HUES48 (cell line): Measurements from ENCODE around the gene PTPRF.
"Not testable (repeated sequence)": the region's sequence is repeated elsewhere in the genome, so short reads cannot be mapped to it uniquely, and the experiment has no call there.

Experiments used
- H3K27ac ChIP-seq: one replicate; pipeline ENCODE4 v1.7.0; 2013; ENCODE audit warnings: low read depth, low read length, inconsistent platforms
- H3K27me3 ChIP-seq: 2 replicates; pipeline ENCODE4 v1.6.1; 2013; ENCODE audit warnings: mild to moderate bottlenecking, low read length; ENCODE audit not compliant: control insufficient read depth, insufficient read depth
- H3K36me3 ChIP-seq: 2 replicates; pipeline ENCODE4 v1.6.1; 2013; ENCODE audit warnings: low read length; ENCODE audit not compliant: control insufficient read depth, insufficient read depth
- H3K4me1 ChIP-seq: 2 replicates; pipeline ENCODE4 v1.6.1; 2013; ENCODE audit warnings: mild to moderate bottlenecking, low read length; ENCODE audit not compliant: control insufficient read depth, insufficient read depth
- H3K4me3 ChIP-seq: 2 replicates; pipeline ENCODE4 v1.5.1; 2013; ENCODE audit warnings: mild to moderate bottlenecking, low read depth, low read length
- H3K9ac ChIP-seq: 2 replicates; pipeline ENCODE4 v1.6.1; 2013; ENCODE audit warnings: mild to moderate bottlenecking, low read depth, low read length, moderate library complexity
- H3K9me3 ChIP-seq: 2 replicates; pipeline ENCODE4 v1.6.1; 2013; ENCODE audit warnings: low read length; ENCODE audit not compliant: control insufficient read depth, insufficient read depth

The PTPRF gene

GRCh38 chr1:43621386-43621785 is 90.7 kb downstream of the PTPRF start:
- Histone ChIP-seq H3K4me1 (no peaks in the 10 kb centered on the region), H3K27ac (no peak overlapping the region), H3K9me3 (no peaks in the 10 kb centered on the region), H3K27me3 (no peaks in the 10 kb centered on the region), H3K4me3 (no peak overlapping the region), H3K9ac (no peak overlapping the region), H3K36me3 (peaks cover 81% of the 10 kb centered on the region)

GRCh38 chr1:43621861-43622260 is 91.2 kb downstream of the PTPRF start:
- H3K4me1 ChIP-seq, result no peaks in the 10 kb centered on the region
- no peak overlapping the region for H3K4me3 ChIP-seq
- H3K36me3 ChIP-seq, result peaks cover 78% of the 10 kb centered on the region
- no peak overlapping the region for H3K9ac ChIP-seq
- H3K27me3 ChIP-seq, result no peaks in the 10 kb centered on the region
- H3K9me3 ChIP-seq, result no peaks in the 10 kb centered on the region
- H3K27ac ChIP-seq, result no peak overlapping the region

- H3K9me3 ChIP-seq, result no peaks in the 10 kb centered on the region
- no peak overlapping the region for H3K27ac ChIP-seq
- no peak overlapping the region for H3K9ac ChIP-seq
- H3K4me3 ChIP-seq, result no peak overlapping the region
- no peaks in the 10 kb centered on the region for H3K4me1 ChIP-seq
- no peaks in the 10 kb centered on the region for H3K27me3 ChIP-seq
- H3K36me3 ChIP-seq, result peaks cover 72% of the 10 kb centered on the region
These were observed 91.8 kb downstream of the PTPRF start for GRCh38 chr1:43622471-43622870.

GRCh38 chr1:43622901-43623780 is 92.5 kb downstream of the PTPRF start:
- H3K4me3 ChIP-seq, result no peak overlapping the region
- no peak overlapping the region for H3K9ac ChIP-seq
- H3K9me3 ChIP-seq, result no peaks in the 10 kb centered on the region
- no peaks in the 10 kb centered on the region for H3K27me3 ChIP-seq
- no peaks in the 10 kb centered on the region for H3K4me1 ChIP-seq
- peaks cover 65% of the 10 kb centered on the region for H3K36me3 ChIP-seq
- no peak overlapping the region for H3K27ac ChIP-seq

GRCh38 chr1:43625063-43625780 is 94.5 kb downstream of the PTPRF start:
- no peak overlapping the region for H3K27ac ChIP-seq
- H3K9me3 ChIP-seq, result no peaks in the 10 kb centered on the region
- H3K36me3 ChIP-seq, result peaks cover 45% of the 10 kb centered on the region
- H3K9ac ChIP-seq, result no peak overlapping the region
- no peak overlapping the region for H3K4me3 ChIP-seq
- no peaks in the 10 kb centered on the region for H3K27me3 ChIP-seq
- no peaks in the 10 kb centered on the region for H3K4me1 ChIP-seq

GRCh38 chr1:43632135-43632670 is 101.5 kb downstream of the PTPRF start:
- no peaks in the 10 kb centered on the region for H3K27me3 ChIP-seq

GRCh38 chr1:43634721-43635120 is 104.0 kb downstream of the PTPRF start:
- Histone ChIP-seq H3K27me3 (no peaks in the 10 kb centered on the region), H3K9ac (no peak overlapping the region), H3K9me3 (no peaks in the 10 kb centered on the region), H3K27ac (no peak overlapping the region), H3K36me3 (no peaks in the 10 kb centered on the region), H3K4me1 (no peaks in the 10 kb centered on the region), H3K4me3 (no peak overlapping the region)

More at GRCh38 chr1:43632135-43632670, 101.5 kb downstream of the PTPRF start:
- Histone ChIP-seq H3K4me1 (no peaks in the 10 kb centered on the region), H3K27ac (no peak overlapping the region), H3K36me3 (no peaks in the 10 kb centered on the region), H3K4me3 (no peak overlapping the region), H3K9me3 (no peaks in the 10 kb centered on the region), H3K9ac (no peak overlapping the region)

- Histone ChIP-seq H3K9ac (no peak overlapping the region), H3K4me3 (no peak overlapping the region), H3K9me3 (no peaks in the 10 kb centered on the region), H3K27me3 (no peaks in the 10 kb centered on the region), H3K4me1 (no peaks in the 10 kb centered on the region), H3K27ac (no peak overlapping the region), H3K36me3 (no peaks in the 10 kb centered on the region)
These were observed 105.4 kb downstream of the PTPRF start for GRCh38 chr1:43636006-43636641.

- no peak overlapping the region for H3K9ac ChIP-seq
- H3K27ac ChIP-seq, result no peak overlapping the region
- H3K36me3 ChIP-seq, result no peaks in the 10 kb centered on the region
- no peaks in the 10 kb centered on the region for H3K4me1 ChIP-seq
- H3K4me3 ChIP-seq, result no peak overlapping the region
- no peaks in the 10 kb centered on the region for H3K9me3 ChIP-seq
- H3K27me3 ChIP-seq, result no peaks in the 10 kb centered on the region
These were observed 106.6 kb downstream of the PTPRF start for GRCh38 chr1:43637267-43637666.

GRCh38 chr1:43638381-43638780 is 107.7 kb downstream of the PTPRF start:
- not testable (repeated sequence) for H3K9me3 ChIP-seq, H3K4me3 ChIP-seq, H3K9ac ChIP-seq, H3K36me3 ChIP-seq, H3K27ac ChIP-seq, H3K27me3 ChIP-seq, H3K4me1 ChIP-seq
